SK-N-SH (cell line): ENCODE data around the gene MBP.

ENCODE experiments used
- FOXM1 ChIP-seq: IDR thresholded peaks from 2 replicates; pipeline ENCODE4 v1.4.0; 2012; ENCODE audit warnings: low read depth, mild to moderate bottlenecking
- RCOR1 ChIP-seq: fragments of 150-350 bp; IDR thresholded peaks from 2 replicates; pipeline ENCODE4 v1.6.1; 2017; ENCODE audit warnings: antibody characterized with exemption, low read length
- RFX5 ChIP-seq: IDR thresholded peaks from 2 replicates; pipeline ENCODE4 v1.6.1; 2012; ENCODE audit warnings: mild to moderate bottlenecking, improper control_type of control experiment, low read length
- TAF1 ChIP-seq: IDR thresholded peaks from 2 replicates; pipeline ENCODE4 v1.6.1; 2012; ENCODE audit warnings: low read depth, mild to moderate bottlenecking, low read length, moderate library complexity, borderline replicate concordance

DNA sequence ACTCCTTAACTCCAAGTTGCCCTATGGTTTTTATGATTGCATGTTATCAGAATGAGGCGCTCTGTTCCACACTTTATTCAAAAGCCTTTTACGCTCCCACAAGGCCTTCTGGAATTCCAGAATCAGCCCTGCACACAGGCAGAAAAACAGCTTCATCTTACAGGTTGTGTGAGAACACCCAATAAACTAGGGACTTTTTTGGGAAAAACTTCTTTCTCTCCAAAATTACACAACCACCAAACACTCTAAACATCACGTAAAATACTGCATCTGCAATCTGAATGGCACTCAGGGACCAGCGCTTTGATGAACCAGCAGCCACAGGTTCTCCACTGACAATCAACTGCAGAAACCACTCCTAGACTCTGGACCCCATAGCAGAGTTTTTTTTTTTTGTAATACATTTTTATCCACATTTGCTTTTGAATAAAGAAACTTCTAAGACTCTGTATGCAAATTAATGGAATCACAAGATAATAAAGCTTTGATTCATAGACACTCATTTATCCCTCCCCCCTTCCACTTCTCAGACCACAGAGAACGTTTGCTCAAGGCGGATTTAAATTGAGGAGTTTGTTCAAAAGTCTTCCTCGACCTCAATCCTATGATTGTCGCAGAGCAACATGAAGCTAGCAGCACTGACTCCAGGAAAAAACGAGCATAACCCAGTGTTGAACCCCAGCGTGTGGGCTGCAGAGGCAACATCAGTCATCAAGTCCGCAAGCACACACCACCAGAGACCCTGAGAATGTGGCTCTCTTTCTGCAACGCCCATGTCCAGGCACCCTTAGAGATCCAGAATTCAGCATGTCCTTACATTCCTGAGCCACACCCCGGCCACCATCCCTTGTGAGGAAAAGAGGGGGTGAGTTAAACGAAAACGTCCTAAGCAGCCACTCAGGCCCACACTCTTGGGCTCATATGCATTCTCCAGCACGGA is 116.5 kb downstream of the MBP start:
- TF ChIP-seq RFX5 (no peak), FOXM1 (no peak), TAF1 (no peak), RCOR1 (no peak)
